Cerebellar nuclear complex (tissue), 1 donor: Measurements from ENCODE around the gene ANKRD55.
"Not testable (repeated sequence)": the region's sequence is repeated elsewhere in the genome, so short reads cannot be mapped to it uniquely, and the experiment has no call there.

Experiments
- DNase-seq, 2 experiments: peaks; one replicate each; lab custom pipeline; 2025; lab: John Stamatoyannopoulos, UW

The ANKRD55 gene

GRCh38 chr5:56168066-56168478 is 65.1 kb downstream of the ANKRD55 start:
- DNase-seq = no peak

- DNase-seq = no peak
These were observed 65.6 kb downstream of the ANKRD55 start for GRCh38 chr5:56167519-56167918.

- DNase-seq = no peak
These were observed 66.3 kb downstream of the ANKRD55 start for GRCh38 chr5:56166671-56167385.

GRCh38 chr5:56164376-56164775 is 68.8 kb downstream of the ANKRD55 start:
- no peak for DNase-seq

- no peak for DNase-seq
These were observed 71.2 kb downstream of the ANKRD55 start for GRCh38 chr5:56161927-56162326.

- no peak for DNase-seq
These were observed 71.7 kb downstream of the ANKRD55 start for GRCh38 chr5:56161439-56161823.

- no peak for DNase-seq
These were observed 72.2 kb downstream of the ANKRD55 start for GRCh38 chr5:56160723-56161438.

- no peak for DNase-seq
These were observed 73.6 kb downstream of the ANKRD55 start for GRCh38 chr5:56159521-56159947.

- no peak for DNase-seq
These were observed 74.7 kb downstream of the ANKRD55 start for GRCh38 chr5:56158331-56158960.

- DNase-seq = not testable (repeated sequence)
These were observed 75.9 kb downstream of the ANKRD55 start for GRCh38 chr5:56157191-56157621.

GRCh38 chr5:56156585-56157190 is 76.4 kb downstream of the ANKRD55 start:
- not testable (repeated sequence) for DNase-seq

- no peak for DNase-seq
These were observed 77.0 kb downstream of the ANKRD55 start for GRCh38 chr5:56155992-56156584.

- DNase-seq = no peak
These were observed 78.2 kb downstream of the ANKRD55 start for GRCh38 chr5:56154732-56155484.

- no peak for DNase-seq
These were observed 80.7 kb downstream of the ANKRD55 start for GRCh38 chr5:56152437-56152836.

- not testable (repeated sequence) for DNase-seq
These were observed 82.4 kb downstream of the ANKRD55 start for GRCh38 chr5:56150756-56151155.

- no peak for DNase-seq
These were observed 84.6 kb downstream of the ANKRD55 start for GRCh38 chr5:56148453-56148971.

GRCh38 chr5:56147659-56148230 is 85.4 kb downstream of the ANKRD55 start:
- DNase-seq = no peak

GRCh38 chr5:56147106-56147505 is 86.0 kb downstream of the ANKRD55 start:
- no peak for DNase-seq

GRCh38 chr5:56146674-56147073 is 86.5 kb downstream of the ANKRD55 start:
- DNase-seq = no peak

GRCh38 chr5:56145511-56145910 is 87.6 kb downstream of the ANKRD55 start:
- DNase-seq = no peak

- no peak for DNase-seq
These were observed 88.0 kb downstream of the ANKRD55 start for GRCh38 chr5:56145106-56145505.
